OCI-LY3 (cell line): ENCODE measurements around the gene GUCY1A2.

ENCODE experiments used
- CTCF ChIP-seq: fragments of 200-600, 300-600 bp; sonication (generic); IDR thresholded peaks from 2 replicates; pipeline ENCODE4 v1.5.1; 2014; ENCODE audit warnings: antibody characterized with exemption, low read length, low read depth
- EZH2phosphoT487 ChIP-seq: fragments of 200-600 bp; shearing (Covaris generic); IDR thresholded peaks from 2 replicates; pipeline ENCODE4 v1.6.1; 2018; ENCODE audit warnings: antibody characterized with exemption, mixed run types, low read depth

GRCh38 chr11:107018902-107019493, 722 bp upstream of the GUCY1A2 start:
- TF ChIP-seq CTCF, result no peak
- TF ChIP-seq EZH2phosphoT487, result no peak
